ENCODE data around the gene ARHGEF16.

DNA sequence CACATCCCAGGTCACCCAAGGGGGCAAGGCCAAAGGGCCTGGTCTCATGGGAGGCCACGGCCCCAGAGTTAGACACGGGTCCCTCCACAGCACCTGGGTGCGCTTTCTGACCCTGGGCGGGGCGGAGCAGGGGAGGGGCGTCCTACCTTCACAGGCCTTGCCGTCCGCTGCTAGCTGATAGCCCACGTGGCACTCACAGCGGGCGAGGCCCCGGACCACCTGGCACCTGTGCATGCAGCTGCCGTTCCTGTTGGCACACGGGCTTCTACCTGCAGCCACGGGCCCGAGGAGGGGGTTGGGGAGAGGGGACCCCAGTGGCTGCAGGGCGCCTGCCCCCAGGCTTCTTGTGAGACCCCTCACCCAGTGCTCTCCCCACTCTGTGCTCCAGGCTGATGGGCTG lies 59.9 kb downstream of the ARHGEF16 start:
- TF ChIP-seq, protein P1, sequence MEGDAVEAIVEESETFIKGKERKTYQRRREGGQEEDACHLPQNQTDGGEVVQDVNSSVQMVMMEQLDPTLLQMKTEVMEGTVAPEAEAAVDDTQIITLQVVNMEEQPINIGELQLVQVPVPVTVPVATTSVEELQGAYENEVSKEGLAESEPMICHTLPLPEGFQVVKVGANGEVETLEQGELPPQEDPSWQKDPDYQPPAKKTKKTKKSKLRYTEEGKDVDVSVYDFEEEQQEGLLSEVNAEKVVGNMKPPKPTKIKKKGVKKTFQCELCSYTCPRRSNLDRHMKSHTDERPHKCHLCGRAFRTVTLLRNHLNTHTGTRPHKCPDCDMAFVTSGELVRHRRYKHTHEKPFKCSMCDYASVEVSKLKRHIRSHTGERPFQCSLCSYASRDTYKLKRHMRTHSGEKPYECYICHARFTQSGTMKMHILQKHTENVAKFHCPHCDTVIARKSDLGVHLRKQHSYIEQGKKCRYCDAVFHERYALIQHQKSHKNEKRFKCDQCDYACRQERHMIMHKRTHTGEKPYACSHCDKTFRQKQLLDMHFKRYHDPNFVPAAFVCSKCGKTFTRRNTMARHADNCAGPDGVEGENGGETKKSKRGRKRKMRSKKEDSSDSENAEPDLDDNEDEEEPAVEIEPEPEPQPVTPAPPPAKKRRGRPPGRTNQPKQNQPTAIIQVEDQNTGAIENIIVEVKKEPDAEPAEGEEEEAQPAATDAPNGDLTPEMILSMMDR (IDR thresholded peaks at IDR 0.05) = no peak
- TF ChIP-seq POLR2A (IDR thresholded peaks at IDR 0.05) = no peak

Measured in body of pancreas (tissue), 4 donors.